ENCODE data around the gene PSMG3.

The PSMG3 gene

GRCh38 chr7:1542329-1542728 is 27.5 kb downstream of the PSMG3 start:
- Histone ChIP-seq H3K9ac (ENCODE audit: low read length) (no peak overlapping the region), H3K9me2 (replicated peaks; ENCODE audit: insufficient read depth, low read length) (no peaks in the 10 kb centered on the region), H3K4me2 (ENCODE audit: low read depth, low read length, poor library complexity, severe bottlenecking) (no peak overlapping the region), H3K9me3 (ENCODE audit: insufficient read depth, low read length) (no peaks in the 10 kb centered on the region), H3K79me2 (ENCODE audit: insufficient read depth, low read length) (peaks cover 8% of the 10 kb centered on the region), H3K27me3 (ENCODE audit: low read length) (no peaks in the 10 kb centered on the region), H3K36me3 (ENCODE audit: low read length) (no peaks in the 10 kb centered on the region), H4K20me1 (ENCODE audit: low read depth, low read length) (peaks cover 4% of the 10 kb centered on the region; the same call in 1 of the 2 replicates), H3F3A (ENCODE audit: insufficient read depth) (no peaks in the 10 kb centered on the region), H2AFZ (ENCODE audit: low read depth, low read length, severe bottlenecking) (no peak overlapping the region), H3K27ac (ENCODE audit: low read depth, low read length) (no peak overlapping the region), H3K4me3 (ENCODE audit: insufficient read depth, low read length, poor library complexity, severe bottlenecking) (no peak overlapping the region)
- TF ChIP-seq CTCF (IDR thresholded peaks at IDR 0.05; ENCODE audit: insufficient read depth, low read length, poor library complexity, severe bottlenecking) (no peak), EZH2phosphoT487 (conservative IDR thresholded peaks at IDR 0.05; ENCODE audit: low read length) (no peak)

DNA sequence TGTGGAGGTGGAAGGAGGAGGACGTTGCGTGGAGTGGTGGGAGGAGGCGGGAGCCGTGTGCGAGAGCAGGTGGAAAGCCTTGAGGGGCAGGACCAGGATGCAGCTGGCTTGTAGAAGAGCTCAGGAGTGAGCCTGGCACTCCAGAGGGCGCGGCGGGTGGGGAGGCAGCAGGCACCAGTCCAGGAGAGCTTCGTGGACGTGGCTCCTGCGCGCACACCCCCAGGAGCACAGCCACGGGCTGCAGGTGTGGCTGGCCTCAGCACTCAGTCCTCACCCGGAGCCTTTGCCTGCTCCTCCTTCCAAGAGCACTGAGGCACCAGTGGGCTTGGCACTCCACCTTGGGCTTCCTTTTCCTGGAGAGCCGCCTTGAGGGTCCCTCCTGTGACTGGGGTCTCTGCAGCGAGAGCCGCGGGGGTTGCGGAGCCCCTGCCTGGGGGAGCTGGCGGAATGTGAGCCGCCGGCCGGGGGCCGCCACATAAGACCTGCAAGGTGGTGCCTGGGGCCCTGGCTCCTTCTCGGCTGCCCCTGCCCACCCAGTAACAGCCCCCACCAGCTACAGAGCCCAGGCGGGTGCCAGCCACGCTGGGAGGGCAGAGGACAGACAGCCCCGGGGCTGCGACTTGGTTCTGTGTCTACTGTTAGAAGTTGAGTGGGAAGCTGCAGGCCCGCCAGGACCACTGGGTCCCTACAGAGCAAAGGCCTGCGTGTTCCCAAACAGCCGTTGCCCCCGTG is 28.2 kb downstream of the PSMG3 start:
- H3K79me2 ChIP-seq (ENCODE audit: insufficient read depth, low read length), result peaks cover 15% of the 10 kb centered on the region
- no peaks in the 10 kb centered on the region for H3K27me3 ChIP-seq (ENCODE audit: low read length)
- no peak overlapping the region for H3K4me2 ChIP-seq (ENCODE audit: low read depth, low read length, poor library complexity, severe bottlenecking)
- H4K20me1 ChIP-seq (ENCODE audit: low read depth, low read length), result peaks cover 5% of the 10 kb centered on the region; the same call in 1 of the 2 replicates
- H2AFZ ChIP-seq (ENCODE audit: low read depth, low read length, severe bottlenecking), result no peak overlapping the region
- no peaks in the 10 kb centered on the region for H3K36me3 ChIP-seq (ENCODE audit: low read length)
- TF ChIP-seq CTCF (IDR thresholded peaks at IDR 0.05; ENCODE audit: insufficient read depth, low read length, poor library complexity, severe bottlenecking) (no peak), EZH2phosphoT487 (conservative IDR thresholded peaks at IDR 0.05; ENCODE audit: low read length) (no peak)
- H3K9ac ChIP-seq (ENCODE audit: low read length), result no peak overlapping the region
- no peak overlapping the region for H3K4me3 ChIP-seq (ENCODE audit: insufficient read depth, low read length, poor library complexity, severe bottlenecking)
- H3K27ac ChIP-seq (ENCODE audit: low read depth, low read length), result no peak overlapping the region
- H3F3A ChIP-seq (ENCODE audit: insufficient read depth), result no peaks in the 10 kb centered on the region
- no peaks in the 10 kb centered on the region for H3K9me2 ChIP-seq (replicated peaks; ENCODE audit: insufficient read depth, low read length)
- H3K9me3 ChIP-seq (ENCODE audit: insufficient read depth, low read length), result no peaks in the 10 kb centered on the region

DNA sequence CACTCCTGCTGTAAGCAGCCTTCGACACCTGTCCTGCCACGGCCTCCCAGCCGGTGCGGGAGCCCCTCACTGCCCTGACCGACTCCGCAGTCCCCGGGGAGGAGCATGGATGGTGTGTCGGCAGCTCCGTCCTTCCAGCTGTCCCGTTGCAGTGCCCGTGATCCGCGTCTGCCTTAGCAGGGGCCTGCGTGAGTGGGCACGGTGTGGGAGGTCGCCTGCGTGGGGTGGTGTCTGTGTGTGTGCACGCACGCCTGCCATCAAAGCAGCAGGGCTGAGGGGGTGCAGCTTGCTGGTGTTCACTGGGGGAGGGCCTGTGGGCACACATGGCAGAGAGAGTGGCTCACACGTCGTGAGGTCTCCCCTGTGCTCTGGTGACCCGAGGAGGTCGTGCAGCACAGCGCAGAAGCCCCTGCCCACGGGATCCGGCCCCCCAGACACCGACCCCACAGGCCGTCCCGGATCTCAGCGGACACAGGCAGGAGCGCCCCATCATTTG is 29.0 kb downstream of the PSMG3 start:
- TF ChIP-seq EZH2phosphoT487 (conservative IDR thresholded peaks at IDR 0.05; ENCODE audit: low read length), result no peak
- TF ChIP-seq CTCF (IDR thresholded peaks at IDR 0.05; ENCODE audit: insufficient read depth, low read length, poor library complexity, severe bottlenecking), result no peak
- Histone ChIP-seq H2AFZ (ENCODE audit: low read depth, low read length, severe bottlenecking) (no peak overlapping the region), H3K36me3 (ENCODE audit: low read length) (no peaks in the 10 kb centered on the region), H3K9me3 (ENCODE audit: insufficient read depth, low read length) (no peaks in the 10 kb centered on the region), H3K27ac (ENCODE audit: low read depth, low read length) (no peak overlapping the region), H3F3A (ENCODE audit: insufficient read depth) (no peaks in the 10 kb centered on the region), H3K27me3 (ENCODE audit: low read length) (no peaks in the 10 kb centered on the region), H4K20me1 (ENCODE audit: low read depth, low read length) (peaks cover 9% of the 10 kb centered on the region; the same call in 1 of the 2 replicates), H3K4me2 (ENCODE audit: low read depth, low read length, poor library complexity, severe bottlenecking) (no peak overlapping the region), H3K79me2 (ENCODE audit: insufficient read depth, low read length) (peaks cover 23% of the 10 kb centered on the region), H3K9me2 (replicated peaks; ENCODE audit: insufficient read depth, low read length) (no peaks in the 10 kb centered on the region), H3K9ac (ENCODE audit: low read length) (no peak overlapping the region), H3K4me3 (ENCODE audit: insufficient read depth, low read length, poor library complexity, severe bottlenecking) (no peak overlapping the region)
